Fibroblast of lung (primary cell): ENCODE data around the gene GRAP2. TPM values are rescaled to one million over a fixed set of nuclear protein-coding genes. Genes with fewer than 3 reads are reported as not detected.
"Not testable (repeated sequence)": the region's sequence is repeated elsewhere in the genome, so short reads cannot be mapped to it uniquely, and the experiment has no call there.

ENCODE experiments used
- DNase-seq, 2 donors: peaks; one replicate each; pipeline versions ENCODE4 v3.0.0 to v3.0.0-alpha.2; 2010; ENCODE audit warnings: low read depth in 2 of 2
- H2AFZ ChIP-seq: 2 replicates; pipeline ENCODE4 v1.5.1; 2012; ENCODE audit warnings: low read length, control low read depth, inconsistent platforms
- H3K27ac ChIP-seq: 2 replicates; pipeline ENCODE4 v1.5.1; 2011; ENCODE audit warnings: low read length, control low read depth; ENCODE audit not compliant: insufficient read depth
- H3K27me3 ChIP-seq: 2 replicates; pipeline ENCODE4 v1.5.1; 2011; ENCODE audit warnings: mild to moderate bottlenecking, low read length; ENCODE audit not compliant: control insufficient read depth, insufficient read depth
- H3K36me3 ChIP-seq: 2 replicates; pipeline ENCODE4 v1.5.1; 2011; ENCODE audit warnings: low read length; ENCODE audit not compliant: control insufficient read depth, insufficient read depth
- H3K4me1 ChIP-seq: 2 replicates; pipeline ENCODE4 v1.5.1; 2011; ENCODE audit warnings: low read length; ENCODE audit not compliant: control insufficient read depth, insufficient read depth; ENCODE audit errors: extremely low read depth
- H3K4me2 ChIP-seq: 2 replicates; pipeline ENCODE4 v1.5.1; 2011; ENCODE audit warnings: low read length, control low read depth; ENCODE audit not compliant: insufficient read depth; ENCODE audit errors: extremely low read depth
- H3K4me3 ChIP-seq, 4 experiments: fragments of 200-600 bp in 1 of 4; sonication (generic) in 1 of 4; replicated peaks in 1 of 4; 2 replicates each; pipeline ENCODE4 v1.5.1; 2011 to 2016; ENCODE audit warnings: low read length in 4 of 4, low read depth in 3 of 4, mild to moderate bottlenecking in 3 of 4, control low read depth in 2 of 4, inconsistent platforms in 1 of 4, mixed read lengths in 1 of 4; ENCODE audit not compliant: insufficient read depth in 1 of 4; ENCODE audit errors: control extremely low read depth in 1 of 4
- H3K79me2 ChIP-seq: 2 replicates; pipeline ENCODE4 v1.5.1; 2012; ENCODE audit warnings: mild to moderate bottlenecking, low read length, inconsistent platforms; ENCODE audit not compliant: control insufficient read depth, insufficient read depth
- H3K9ac ChIP-seq: 2 replicates; pipeline ENCODE4 v1.5.1; 2011; ENCODE audit warnings: mild to moderate bottlenecking, low read length, control low read depth; ENCODE audit not compliant: insufficient read depth
- H3K9me3 ChIP-seq: 2 replicates; pipeline ENCODE4 v1.5.1; 2012; ENCODE audit warnings: low read depth, low read length; ENCODE audit not compliant: control insufficient read depth, insufficient read depth
- H4K20me1 ChIP-seq: 2 replicates; pipeline ENCODE4 v1.5.1; 2011; ENCODE audit warnings: low read length; ENCODE audit not compliant: control insufficient read depth, insufficient read depth; ENCODE audit errors: extremely low read depth
- CTCF ChIP-seq, 2 donors: IDR thresholded peaks in 1 of 2; conservative IDR thresholded peaks in 1 of 2; 1 replicate in 1 of 2; 2 replicates in 1 of 2; pipeline ENCODE4 v1.5.1; 2011 to 2012; ENCODE audit warnings: low read length in 2 of 2, control low read depth in 1 of 2, inconsistent platforms in 1 of 2, low read depth in 1 of 2, mild to moderate bottlenecking in 1 of 2
- EZH2 ChIP-seq: IDR thresholded peaks from 2 replicates; pipeline ENCODE4 v1.5.1; 2012; ENCODE audit warnings: low read length, control low read depth, mild to moderate bottlenecking; ENCODE audit errors: missing control alignments
- polyA plus RNA-seq, 2 donors: library from polyadenylated mRNA; depleted of rRNA in 1 of 2; stranded (reverse) in 1 of 2; unstranded in 1 of 2; fragments of >200 nt; gene quantifications; 2 replicates each; pipeline ENCODE4 v1.2.1, GENCODE V29; 2011 to 2012; ENCODE audit warnings: missing spikeins in 1 of 2
- total RNA-seq: library from RNA; depleted of rRNA; stranded (reverse); fragments of >200 nt; gene quantifications from 2 replicates; pipeline ENCODE4 v1.2.1, GENCODE V29; 2014

Gene GRAP2
- total and polyA plus RNA-seq, 2 donors (not counting 1 experiment from before 2014, with no cell fraction given), result not detected

DNA sequence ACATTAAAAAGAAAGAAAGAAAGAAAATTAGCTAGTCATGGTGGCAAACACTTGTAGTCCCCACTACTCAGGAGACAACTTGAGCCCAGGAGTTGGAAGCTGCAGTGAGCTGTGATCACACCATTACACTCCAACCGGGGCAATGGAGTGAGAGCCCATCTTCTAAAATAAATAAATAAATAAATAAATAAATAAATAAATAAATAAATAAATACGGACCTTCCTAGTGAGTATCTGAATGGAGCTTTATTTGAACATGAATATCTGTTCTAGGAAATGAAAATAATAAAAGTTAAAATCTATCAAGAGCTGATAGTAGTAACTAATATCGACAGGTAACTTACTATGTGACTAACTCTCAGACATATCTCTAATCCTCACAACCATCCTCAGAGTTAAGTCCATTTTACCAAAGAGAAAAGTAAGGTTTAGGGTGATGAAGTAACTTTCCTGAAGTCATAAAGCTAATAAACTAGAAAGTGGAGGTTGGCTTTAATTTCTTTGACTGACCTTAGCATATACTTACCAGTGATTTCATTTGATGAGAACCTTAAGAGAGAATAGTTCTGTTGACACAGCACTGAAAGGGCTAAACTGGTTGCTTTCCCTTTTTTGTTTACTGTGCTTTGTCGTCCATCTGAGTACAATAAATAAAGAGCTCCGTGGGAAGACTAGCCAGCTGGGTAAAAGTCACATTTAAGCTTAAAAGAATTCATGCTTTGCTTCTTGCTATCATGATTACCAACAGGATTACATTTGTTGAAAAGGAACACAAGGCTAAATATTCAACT is 29.7 kb upstream of the GRAP2 start:
- Histone ChIP-seq H3K27me3 (peaks cover 3% of the 10 kb centered on the region), H3K27ac (no peak overlapping the region), H3K4me1 (no peaks in the 10 kb centered on the region), H3K36me3 (no peaks in the 10 kb centered on the region), H3K4me3 (no peak overlapping the region), H4K20me1 (no peaks in the 10 kb centered on the region), H2AFZ (no peak overlapping the region), H3K9me3 (no peaks in the 10 kb centered on the region), H3K9ac (no peak overlapping the region), H3K4me2 (no peak overlapping the region), H3K79me2 (no peaks in the 10 kb centered on the region)
- no peak for TF ChIP-seq CTCF (conservative IDR thresholded peaks at IDR 0.05 in 1 of 2, IDR thresholded peaks at IDR 0.05 in 1 of 2; ENCODE audit: low read depth in 1 of 2, low read length in 2 of 2)
- TF ChIP-seq EZH2, result no peak
- no peak for DNase-seq

GRCh38 chr22:39872548-39872947 is 28.3 kb upstream of the GRAP2 start:
- no peaks in the 10 kb centered on the region for H3K79me2 ChIP-seq
- TF ChIP-seq CTCF (conservative IDR thresholded peaks at IDR 0.05 in 1 of 2, IDR thresholded peaks at IDR 0.05 in 1 of 2; ENCODE audit: low read depth in 1 of 2, low read length in 2 of 2) (no peak), EZH2 (no peak)
- H3K9ac ChIP-seq, result no peak overlapping the region

GRCh38 chr22:39873965-39874364 is 26.9 kb upstream of the GRAP2 start:
- peaks cover 7% of the 10 kb centered on the region for H3K27me3 ChIP-seq
- no peak overlapping the region for H3K4me2 ChIP-seq
- H3K79me2 ChIP-seq, result no peaks in the 10 kb centered on the region

More at GRCh38 chr22:39872548-39872947, 28.3 kb upstream of the GRAP2 start:
- Histone ChIP-seq H4K20me1 (no peaks in the 10 kb centered on the region), H3K4me1 (no peaks in the 10 kb centered on the region), H3K4me3 (no peak overlapping the region), H3K27me3 (peaks cover 6% of the 10 kb centered on the region), H3K27ac (no peak overlapping the region), H2AFZ (no peak overlapping the region), H3K36me3 (no peaks in the 10 kb centered on the region), H3K4me2 (no peak overlapping the region), H3K9me3 (no peaks in the 10 kb centered on the region)
- DNase-seq, result no peak

GRCh38 chr22:39875176-39875885 is 25.6 kb upstream of the GRAP2 start:
- H3K9me3 ChIP-seq, H4K20me1 ChIP-seq, H3K27me3 ChIP-seq, H3K4me2 ChIP-seq, DNase-seq, H3K4me1 ChIP-seq, H3K27ac ChIP-seq, H3K79me2 ChIP-seq, H3K4me3 ChIP-seq, H3K36me3 ChIP-seq, H2AFZ ChIP-seq: not testable (repeated sequence)
- H3K9ac ChIP-seq, result peak overlapping the region; percentile 42

More at GRCh38 chr22:39873965-39874364, 26.9 kb upstream of the GRAP2 start:
- no peak overlapping the region for H2AFZ ChIP-seq
- H3K36me3 ChIP-seq, result no peaks in the 10 kb centered on the region
- no peaks in the 10 kb centered on the region for H3K4me1 ChIP-seq
- H4K20me1 ChIP-seq, result no peaks in the 10 kb centered on the region
- no peak overlapping the region for H3K27ac ChIP-seq
- no peak overlapping the region for H3K4me3 ChIP-seq
- peak in 1 of 2 donors; percentile 0 for DNase-seq
- TF ChIP-seq CTCF (conservative IDR thresholded peaks at IDR 0.05 in 1 of 2, IDR thresholded peaks at IDR 0.05 in 1 of 2; ENCODE audit: low read depth in 1 of 2, low read length in 2 of 2), result no peak
- TF ChIP-seq EZH2, result no peak
- H3K9ac ChIP-seq, result no peak overlapping the region
- no peaks in the 10 kb centered on the region for H3K9me3 ChIP-seq
